GM23248 (cell line): ENCODE data around the gene ABLIM3. TPM values are rescaled to one million over a fixed set of nuclear protein-coding genes. Genes with fewer than 3 reads are reported as not detected.

ENCODE experiments used
- DNase-seq: peaks from one replicate; pipeline ENCODE4 v3.0.0-alpha.2; 2015
- H2AFZ ChIP-seq: fragments of 200-600 bp; sonication (generic); 2 replicates; pipeline ENCODE4 v1.6.1; 2016; ENCODE audit warnings: antibody characterized with exemption
- H3F3A ChIP-seq: fragments of 200-600 bp; sonication (generic); 2 replicates; pipeline ENCODE4 v1.6.1; 2016; ENCODE audit warnings: mild to moderate bottlenecking, antibody characterized with exemption, mixed run types; ENCODE audit not compliant: insufficient read depth
- H3K27ac ChIP-seq: fragments of 200-600 bp; sonication (generic); 2 replicates; pipeline ENCODE4 v1.5.1; 2016; ENCODE audit warnings: mild to moderate bottlenecking
- H3K27me3 ChIP-seq: fragments of 200-600 bp; sonication (generic); replicated peaks from 2 replicates; pipeline ENCODE4 v1.6.1; 2016; ENCODE audit warnings: mild to moderate bottlenecking; ENCODE audit not compliant: insufficient read depth
- H3K36me3 ChIP-seq: fragments of 200-600 bp; sonication (generic); 2 replicates; pipeline ENCODE4 v1.6.1; 2016; ENCODE audit warnings: low read depth, mild to moderate bottlenecking
- H3K4me1 ChIP-seq: fragments of 200-600 bp; sonication (generic); 2 replicates; pipeline ENCODE4 v1.6.1; 2016; ENCODE audit warnings: mild to moderate bottlenecking; ENCODE audit not compliant: insufficient read depth
- H3K4me2 ChIP-seq: fragments of 200-600 bp; sonication (generic); one replicate; pipeline ENCODE4 v1.6.1; 2016; ENCODE audit warnings: mild to moderate bottlenecking; ENCODE audit not compliant: unreplicated experiment
- H3K4me3 ChIP-seq: fragments of 200-600 bp; sonication (generic); 2 replicates; pipeline ENCODE4 v1.5.1; 2016; ENCODE audit warnings: mild to moderate bottlenecking
- H3K79me2 ChIP-seq: fragments of 200-600 bp; sonication (generic); 2 replicates; pipeline ENCODE4 v1.6.1; 2016; ENCODE audit warnings: mild to moderate bottlenecking; ENCODE audit not compliant: insufficient read depth
- H3K9ac ChIP-seq: fragments of 200-600 bp; sonication (generic); 2 replicates; pipeline ENCODE4 v1.6.1; 2016; ENCODE audit warnings: mild to moderate bottlenecking
- H3K9me2 ChIP-seq: fragments of 200-600 bp; sonication (generic); 2 replicates; pipeline ENCODE4 v1.6.1; 2016; ENCODE audit warnings: mixed run types, mild to moderate bottlenecking, moderate library complexity; ENCODE audit not compliant: insufficient read depth
- H3K9me3 ChIP-seq: fragments of 200-600 bp; sonication (generic); one replicate; pipeline ENCODE4 v1.6.1; 2017; ENCODE audit warnings: low read depth
- H4K20me1 ChIP-seq: fragments of 200-600 bp; sonication (generic); 2 replicates; pipeline ENCODE4 v1.6.0; 2016; ENCODE audit not compliant: insufficient read depth
- EZH2 ChIP-seq: fragments of 200-600 bp; sonication (generic); IDR thresholded peaks from 2 replicates; pipeline ENCODE4 v1.6.1; 2018; ENCODE audit warnings: antibody characterized with exemption, mild to moderate bottlenecking; ENCODE audit not compliant: insufficient read depth, poor library complexity, severe bottlenecking
- EZH2phosphoT487 ChIP-seq: fragments of 200-600 bp; sonication (generic); IDR thresholded peaks from 2 replicates; pipeline ENCODE4 v1.6.1; 2018; ENCODE audit warnings: antibody characterized with exemption, moderate library complexity, mild to moderate bottlenecking, low read depth; ENCODE audit not compliant: insufficient read depth
- WGBS, 2 experiments: methylation state at CpG; one replicate each; pipeline ENCODE4 v1.1.6; 2015 to 2017; ENCODE audit warnings: low lambda C conversion rate in 2 of 2, low coverage in 1 of 2; ENCODE audit errors: missing lambda C conversion rate in 2 of 2; 5-methylcytosine and 5-hydroxymethylcytosine counted together
- in situ Hi-C: fragments of 300-500 bp; cut with MboI; formaldehyde crosslinking; loops from 2 replicates; pipeline ENCODE4 v1.15.0; 2020
- polyA plus RNA-seq: library from polyadenylated mRNA; unstranded; fragments of >200 nt; fragmentation: Nextera tagmentation; extraction: Ambion mirVana; gene quantifications from 2 replicates; pipeline ENCODE4 v1.2.1, GENCODE V29; 2016
- total RNA-seq: library from RNA; depleted of rRNA; stranded (reverse); fragments of >200 nt; shearing (Covaris generic); gene quantifications from 2 replicates; pipeline ENCODE4 v1.2.3, GENCODE V29; 2014

Gene ABLIM3
- total and polyA plus RNA-seq, 2 experiments from 2014 or later: 7.9 to 11.4 TPM

DNA sequence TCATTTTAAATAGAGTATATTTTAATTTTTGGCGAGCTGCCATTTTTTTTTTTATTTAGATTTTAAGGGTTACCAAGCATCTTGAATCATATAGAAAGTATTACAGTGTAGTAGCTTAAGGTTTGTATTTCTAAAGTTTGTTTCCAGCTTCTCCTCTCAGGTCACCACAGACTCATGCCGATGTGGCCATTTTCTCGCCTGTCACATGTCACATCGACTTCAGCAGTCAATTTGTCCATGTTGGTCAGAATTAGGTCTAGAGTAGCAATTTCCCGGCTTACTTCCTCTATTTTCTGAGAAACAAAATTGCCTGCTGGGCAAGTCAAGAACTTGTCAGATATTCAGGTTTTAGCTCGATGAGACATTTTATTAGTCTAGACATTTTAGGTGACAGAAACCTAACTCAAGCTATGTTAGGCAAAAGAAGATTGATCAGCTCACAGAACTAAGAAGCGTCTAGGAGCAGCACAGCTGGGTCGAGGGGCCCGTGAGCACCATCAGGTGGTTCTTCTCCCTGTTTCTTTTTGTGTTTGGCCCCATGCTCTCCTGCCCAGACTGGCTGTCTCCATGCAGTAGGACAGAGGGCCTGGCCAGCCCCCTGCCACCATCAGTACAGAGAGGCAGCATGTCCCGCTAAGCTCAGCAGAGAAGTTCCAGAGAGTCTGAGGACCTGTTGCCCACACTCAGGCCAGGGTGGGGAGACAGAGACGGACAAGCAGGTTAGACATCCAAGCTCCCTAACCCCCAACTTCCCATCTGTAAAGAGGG lies 82.0 kb downstream of the ABLIM3 start:
- Histone ChIP-seq H3K4me3 (no peak overlapping the region), H4K20me1 (no peaks in the 10 kb centered on the region), H3K9me3 (no peaks in the 10 kb centered on the region), H3K4me2 (no peak overlapping the region), H3F3A (peaks cover 13% of the 10 kb centered on the region), H3K9ac (no peak overlapping the region), H3K9me2 (no peaks in the 10 kb centered on the region), H3K36me3 (no peaks in the 10 kb centered on the region), H2AFZ (no peak overlapping the region), H3K79me2 (no peaks in the 10 kb centered on the region), H3K27me3 (no peaks in the 10 kb centered on the region), H3K27ac (no peak overlapping the region), H3K4me1 (peaks cover 15% of the 10 kb centered on the region)
- TF ChIP-seq EZH2 (no peak), EZH2phosphoT487 (no peak)
- in situ Hi-C loops: no loop called here
- WGBS, 2 experiments: 88 to 90% methylated on average over 11 of the region's 11 CpGs
- DNase-seq: no peak

DNA sequence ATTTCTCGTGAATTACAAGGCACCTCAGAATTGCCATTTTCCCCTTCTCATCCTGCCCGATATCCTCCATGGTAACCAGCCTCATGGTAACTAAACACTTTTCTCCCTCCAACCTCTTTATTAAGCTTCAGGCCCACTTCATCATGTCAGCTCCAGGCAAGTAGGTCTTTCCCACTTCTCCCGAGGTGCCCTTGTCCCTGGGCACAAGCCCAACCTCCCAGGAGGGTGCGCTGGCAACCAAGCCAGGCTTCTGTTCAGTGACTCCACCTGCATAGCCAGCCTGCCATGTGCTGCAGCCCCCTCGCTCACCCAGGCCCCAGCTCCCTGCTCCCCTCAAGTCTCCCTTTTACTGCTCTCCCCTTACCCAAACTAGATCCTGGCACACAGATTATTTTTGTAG lies 83.0 kb downstream of the ABLIM3 start:
- no peaks in the 10 kb centered on the region for H3K79me2 ChIP-seq
- H3K4me3 ChIP-seq: no peak overlapping the region
- WGBS, 2 experiments: 97 to 98% methylated on average over 5 of the region's 5 CpGs
- H3K4me1 ChIP-seq: peaks cover 20% of the 10 kb centered on the region
- no peak overlapping the region for H3K4me2 ChIP-seq
- no peak overlapping the region for H3K9ac ChIP-seq
- H2AFZ ChIP-seq: no peak overlapping the region
- DNase-seq: no peak
- no peaks in the 10 kb centered on the region for H3K9me2 ChIP-seq
- no peaks in the 10 kb centered on the region for H3K9me3 ChIP-seq
- TF ChIP-seq EZH2 (no peak), EZH2phosphoT487 (no peak)
- H4K20me1 ChIP-seq: no peaks in the 10 kb centered on the region
- H3K36me3 ChIP-seq: no peaks in the 10 kb centered on the region
- H3K27ac ChIP-seq: no peak overlapping the region
- H3K27me3 ChIP-seq: no peaks in the 10 kb centered on the region
- H3F3A ChIP-seq: peaks cover 20% of the 10 kb centered on the region
- in situ Hi-C loops: no loop called here

DNA sequence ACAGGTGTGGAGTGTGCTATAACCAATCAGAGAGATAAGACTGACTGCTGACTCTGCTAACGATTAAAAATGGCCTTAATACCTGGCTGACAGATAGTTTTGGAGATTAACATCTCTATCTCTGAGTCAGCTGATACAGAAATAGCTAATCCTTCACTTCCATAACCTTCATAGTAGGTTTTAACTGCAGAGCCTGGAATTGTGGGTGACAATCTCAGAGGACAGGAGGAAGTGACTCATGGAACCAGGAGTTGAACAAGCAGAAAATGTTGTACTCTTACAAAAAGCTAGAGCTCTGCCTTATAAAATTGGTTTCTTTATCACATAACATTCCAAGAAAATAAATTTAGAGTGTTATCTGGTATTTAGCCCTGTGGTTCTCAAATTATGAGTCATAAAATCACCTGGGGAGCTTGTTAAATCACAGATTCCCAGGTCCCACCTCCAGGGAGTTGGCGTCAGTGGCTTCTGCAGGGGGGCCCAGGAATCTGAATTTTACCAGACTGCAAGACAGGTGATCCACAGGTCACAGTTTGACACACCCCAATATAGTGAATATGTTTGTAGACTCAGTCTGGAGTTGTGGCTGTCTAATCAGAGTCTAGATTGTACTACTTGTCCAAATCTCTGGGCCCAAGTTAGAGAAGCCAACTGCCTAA lies 86.0 kb downstream of the ABLIM3 start:
- Histone ChIP-seq H3K27ac (peak overlapping the region; percentile 1; the same call in 1 of the 2 replicates), H3K27me3 (no peaks in the 10 kb centered on the region), H3K79me2 (no peaks in the 10 kb centered on the region), H3K36me3 (no peaks in the 10 kb centered on the region), H3K9me3 (no peaks in the 10 kb centered on the region), H3K9me2 (no peaks in the 10 kb centered on the region), H3F3A (peaks cover 20% of the 10 kb centered on the region), H2AFZ (no peak overlapping the region), H3K9ac (no peak overlapping the region), H4K20me1 (no peaks in the 10 kb centered on the region), H3K4me3 (no peak overlapping the region), H3K4me2 (peak overlapping the region; percentile 40), H3K4me1 (peaks cover 18% of the 10 kb centered on the region)
- 59 to 64% methylated on average over 2 of the region's 2 CpGs for whole genome bisulfite sequencing, 2 experiments
- in situ Hi-C loops: loop anchor here (5.0 kb wide), 1 partner anchor 100 kb away; no protein-coding TSS in a partner anchor
- DNase-seq: peak; percentile 72
- TF ChIP-seq EZH2phosphoT487: no peak

DNA sequence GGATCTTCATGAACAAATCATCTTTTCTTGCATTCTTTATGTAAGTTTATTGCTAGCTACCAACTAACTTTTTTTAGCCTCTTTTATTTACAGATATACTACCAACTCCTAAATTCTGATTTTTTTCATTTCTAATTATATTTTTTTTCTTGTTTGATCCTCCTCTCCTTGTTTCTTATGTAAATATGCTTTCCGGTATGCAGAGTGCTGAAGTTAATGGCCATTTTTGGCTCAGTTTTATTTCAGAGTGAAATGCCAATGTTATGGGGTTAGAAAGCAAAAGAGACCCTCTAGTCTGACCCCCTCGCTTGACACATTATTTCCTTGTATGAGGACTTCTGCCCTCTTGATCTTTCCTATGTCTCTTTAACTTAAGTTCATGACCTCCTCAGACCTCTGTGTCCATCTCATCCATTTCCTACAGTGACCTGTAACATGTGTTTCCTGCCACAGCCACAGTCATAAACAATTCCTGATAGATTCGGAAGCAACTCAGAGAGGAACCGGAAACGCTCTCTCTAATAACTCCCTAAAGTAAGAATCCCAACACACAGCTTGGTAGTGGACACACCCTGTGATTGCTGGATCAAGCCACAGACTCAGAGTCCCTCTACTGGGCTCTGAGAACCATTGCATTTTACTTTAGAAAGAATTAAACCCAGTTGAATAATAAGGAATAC lies 87.5 kb downstream of the ABLIM3 start:
- in situ Hi-C loops: loop anchor here (5.0 kb wide), 1 partner anchor 101 kb away; no protein-coding TSS in a partner anchor
- no peaks in the 10 kb centered on the region for H3K9me2 ChIP-seq
- peak overlapping the region; percentile 20 for H3K4me2 ChIP-seq
- H4K20me1 ChIP-seq: no peaks in the 10 kb centered on the region
- WGBS, 2 experiments: 29 to 31% methylated on average over 5 of the region's 5 CpGs
- peak overlapping the region; percentile 55 for H2AFZ ChIP-seq
- no peak overlapping the region for H3K4me3 ChIP-seq
- H3K4me1 ChIP-seq: peaks cover 18% of the 10 kb centered on the region
- no peak for TF ChIP-seq EZH2phosphoT487
- H3K27me3 ChIP-seq: no peaks in the 10 kb centered on the region
- no peak overlapping the region for H3K27ac ChIP-seq
- H3F3A ChIP-seq: peaks cover 20% of the 10 kb centered on the region
- H3K79me2 ChIP-seq: no peaks in the 10 kb centered on the region
- H3K9me3 ChIP-seq: no peaks in the 10 kb centered on the region
- H3K36me3 ChIP-seq: no peaks in the 10 kb centered on the region
- peak; percentile 92 for DNase-seq
- H3K9ac ChIP-seq: no peak overlapping the region
